SK-N-SH (cell line): ENCODE results near the gene MPP4. TPM values are rescaled to one million over a fixed set of nuclear protein-coding genes. Genes with fewer than 3 reads are reported as not detected.

Source experiments
- CTCF ChIA-PET: fragments of 300-600, 350-600 bp; formaldehyde crosslinking; extraction: SDS; loops from one replicate; lab custom pipeline; 2021; lab: Yijun Ruan, JAX
- POLR2A ChIA-PET: fragments of 350-600 bp; sonication (Branson Sonifier 250); formaldehyde crosslinking; extraction: SDS; loops from one replicate; lab custom pipeline; 2020; ENCODE audit warnings: antibody characterized with exemption, inconsistent platforms; lab: Yijun Ruan, JAX
- DNase-seq: peaks from one replicate; pipeline ENCODE4 v3.0.0; 2012
- H2AFZ ChIP-seq: fragments of 200-600 bp; sonication (generic); 2 replicates; pipeline ENCODE4 v1.8.1; 2016; ENCODE audit warnings: antibody characterized with exemption, mild to moderate bottlenecking, low read depth
- H3F3A ChIP-seq: fragments of 200-600 bp; sonication (generic); replicated peaks from 2 replicates; pipeline ENCODE3; 2016; ENCODE audit warnings: antibody characterized with exemption, mild to moderate bottlenecking; ENCODE audit not compliant: insufficient read depth
- H3K27ac ChIP-seq, 2 experiments: fragments of 200-500 bp in 1 of 2; fragments of 200-600 bp in 1 of 2; sonication (Bioruptor generic) in 1 of 2; sonication (generic), shearing (Covaris generic) in 1 of 2; 2 replicates each; pipeline versions ENCODE4 v1.5.1 to v1.6.1; 2014 to 2016; ENCODE audit warnings: low read depth in 2 of 2, inconsistent platforms in 1 of 2, low read length in 1 of 2, mild to moderate bottlenecking in 1 of 2, mixed read lengths in 1 of 2
- H3K27me3 ChIP-seq: fragments of 200-600 bp; sonication (generic), shearing (Covaris generic); 2 replicates; pipeline ENCODE4 v1.6.1; 2016; ENCODE audit warnings: mixed run types; ENCODE audit not compliant: insufficient read depth
- H3K36me3 ChIP-seq, 2 experiments: fragments of 200-500 bp in 1 of 2; fragments of 200-600 bp in 1 of 2; sonication (Bioruptor generic) in 1 of 2; sonication (generic) in 1 of 2; replicated peaks in 1 of 2; 2 replicates each; pipeline versions ENCODE3 to v1.5.1; 2014 to 2016; ENCODE audit warnings: low read length in 1 of 2, mild to moderate bottlenecking in 1 of 2; ENCODE audit not compliant: insufficient read depth in 2 of 2, control insufficient read depth in 1 of 2
- H3K4me1 ChIP-seq, 2 experiments: fragments of 200-500 bp in 1 of 2; fragments of 200-600 bp in 1 of 2; sonication (Bioruptor generic) in 1 of 2; sonication (generic), shearing (Covaris generic) in 1 of 2; 2 replicates each; pipeline versions ENCODE4 v1.5.1 to v1.6.1; 2014 to 2016; ENCODE audit warnings: low read depth in 1 of 2, low read length in 1 of 2, mixed run types in 1 of 2; ENCODE audit not compliant: insufficient read depth in 2 of 2, control insufficient read depth in 1 of 2
- H3K4me2 ChIP-seq: fragments of 200-600 bp; sonication (generic), shearing (Covaris generic); 2 replicates; pipeline ENCODE4 v1.6.1; 2017; ENCODE audit warnings: mixed run types
- H3K4me3 ChIP-seq, 2 experiments: fragments of 200-500 bp in 1 of 2; fragments of 200-600 bp in 1 of 2; sonication (Bioruptor generic) in 1 of 2; sonication (generic), shearing (Covaris generic) in 1 of 2; 2 replicates each; pipeline versions ENCODE4 v1.5.1 to v1.8.1; 2014 to 2016; ENCODE audit warnings: low read depth in 2 of 2, inconsistent platforms in 1 of 2, low read length in 1 of 2, mild to moderate bottlenecking in 1 of 2, mixed read lengths in 1 of 2, moderate library complexity in 1 of 2
- H3K79me2 ChIP-seq: fragments of 200-600 bp; sonication (generic); 2 replicates; pipeline ENCODE4 v1.8.1; 2017; ENCODE audit warnings: mild to moderate bottlenecking; ENCODE audit not compliant: insufficient read depth
- H3K9ac ChIP-seq: fragments of 200-600 bp; sonication (generic); 2 replicates; pipeline ENCODE4 v1.6.1; 2017; ENCODE audit warnings: mixed run types
- H3K9me2 ChIP-seq: fragments of 200-600 bp; sonication (generic); 2 replicates; pipeline ENCODE4 v1.6.1; 2017; ENCODE audit warnings: mixed run types
- H3K9me3 ChIP-seq: fragments of 200-600 bp; sonication (generic); 2 replicates; pipeline ENCODE4 v1.6.1; 2017; ENCODE audit warnings: mixed run types, mild to moderate bottlenecking, moderate library complexity
- H4K20me1 ChIP-seq: fragments of 200-600 bp; sonication (generic); 2 replicates; pipeline ENCODE4 v1.6.1; 2017; ENCODE audit warnings: mild to moderate bottlenecking, mixed run types; ENCODE audit not compliant: insufficient read depth
- MEF2A ChIP-seq: IDR thresholded peaks from 2 replicates; pipeline ENCODE4 v1.4.0; 2012; ENCODE audit warnings: low read depth, borderline replicate concordance
- MXI1 ChIP-seq: IDR thresholded peaks from 2 replicates; pipeline ENCODE4 v1.6.1; 2012; ENCODE audit warnings: mild to moderate bottlenecking, low read depth, low read length, improper control_type of control experiment
- POLR2AphosphoS5 ChIP-seq: IDR thresholded peaks from 2 replicates; pipeline ENCODE4 v1.6.1; 2012; ENCODE audit warnings: low read depth, low read length
- RAD21 ChIP-seq: IDR thresholded peaks from 2 replicates; pipeline ENCODE4 v1.6.1; 2012; ENCODE audit warnings: mild to moderate bottlenecking, low read length
- YY1 ChIP-seq: IDR thresholded peaks from 2 replicates; pipeline ENCODE4 v1.4.0; 2012; ENCODE audit warnings: low read depth, mild to moderate bottlenecking
- WGBS: methylation state at CpG from one replicate; pipeline ENCODE4 v1.1.6; 2017; ENCODE audit warnings: low lambda C conversion rate; 5-methylcytosine and 5-hydroxymethylcytosine counted together
- polyA plus RNA-seq, 3 experiments: library from polyadenylated mRNA; depleted of rRNA; stranded (reverse); fragments of >200 nt; gene quantifications; 2 replicates each; pipeline ENCODE4 v1.2.3, GENCODE V29; 2012
- TF ChIP-seq, protein P1 (sequence below): IDR thresholded peaks from 2 replicates; pipeline ENCODE4 v1.4.0; 2012; ENCODE audit warnings: low read depth
- TF ChIP-seq, protein P2 (sequence below): IDR thresholded peaks from 2 replicates; pipeline ENCODE4; 2012
- TF ChIP-seq, protein P3 (sequence below): fragments of 200-600 bp; sonication (generic); IDR thresholded peaks from 2 replicates; pipeline ENCODE4 v1.6.1; 2017; ENCODE audit warnings: antibody characterized with exemption, mild to moderate bottlenecking, moderate library complexity

MPP4 gene
- polyA plus RNA-seq, 1 of the 3 experiments (the other 2 are of a cell fraction) = 24.4 TPM

DNA sequence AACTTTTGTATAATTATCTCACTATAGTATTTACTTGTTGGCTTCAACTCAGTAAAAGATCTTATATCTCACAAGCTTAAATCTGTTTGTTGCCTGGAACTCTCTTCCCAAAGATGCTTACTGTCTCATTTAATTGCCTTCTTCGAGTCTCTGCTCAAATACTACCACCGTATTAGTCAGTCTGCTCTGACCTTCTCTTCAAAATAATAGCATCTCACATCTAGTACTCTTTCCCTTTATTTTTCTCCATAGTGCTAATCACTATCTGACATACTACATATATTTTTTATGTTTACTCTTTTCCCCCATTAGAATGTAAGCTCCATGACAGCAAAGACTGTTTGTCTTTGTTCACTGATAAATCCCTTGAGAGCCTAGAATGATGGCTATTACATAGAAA, 10.6 kb upstream of the MPP4 start:
- Histone ChIP-seq H3K79me2 (no peaks in the 10 kb centered on the region), H3K27me3 (no peaks in the 10 kb centered on the region), H3K9me2 (no peaks in the 10 kb centered on the region), H4K20me1 (no peaks in the 10 kb centered on the region), H3K36me3 (peaks cover 64 to 71% of the 10 kb centered on the region in 2 experiments), H3K27ac (peak overlapping the region in 1 of 2 experiments; percentile 26; a peak in 1 of 4 replicates), H3K9me3 (no peaks in the 10 kb centered on the region), H3K4me3 (no peak overlapping the region), H3K9ac (no peak overlapping the region), H3F3A (peaks cover 13% of the 10 kb centered on the region), H3K4me2 (no peak overlapping the region), H3K4me1 (peaks cover 0 to 22% of the 10 kb centered on the region in 2 experiments; a peak in 1 of 4 replicates), H2AFZ (no peak overlapping the region)
- WGBS = 26% methylated on average over 2 of the region's 2 CpGs
- TF ChIP-seq YY1 (no peak), POLR2AphosphoS5 (no peak), MEF2A (no peak)
- CTCF ChIA-PET = interaction anchor here (0.6 kb wide), 1 partner anchor 447 kb away, joined by 3 read pairs; no protein-coding TSS in a partner anchor
- DNase-seq = no peak
- POLR2A ChIA-PET = no interaction called here

DNA sequence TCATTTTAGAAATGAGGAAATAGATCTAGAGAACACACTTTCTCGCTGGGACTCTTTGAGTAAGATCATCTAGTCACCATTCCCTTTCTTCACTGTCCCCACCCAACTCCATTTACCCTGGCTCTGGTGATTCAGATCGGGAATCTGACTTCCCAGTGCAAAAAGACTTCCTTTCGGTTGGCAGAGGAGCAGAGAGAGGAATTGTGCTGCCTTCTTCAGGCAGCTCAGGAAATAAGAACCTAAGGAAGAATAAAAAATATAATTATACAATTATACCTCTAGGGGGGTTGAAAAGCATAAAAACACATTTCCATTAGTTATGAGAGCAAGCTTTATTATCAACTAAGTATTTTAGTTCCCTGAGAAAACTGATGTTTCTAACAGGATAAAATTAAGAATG, 9.3 kb upstream of the MPP4 start:
- Histone ChIP-seq H3K9ac (peak overlapping the region; percentile 21; the same call in 1 of the 2 replicates), H4K20me1 (no peaks in the 10 kb centered on the region), H3K4me3 (no peak overlapping the region), H3F3A (peaks cover 13% of the 10 kb centered on the region), H2AFZ (no peak overlapping the region), H3K4me2 (no peak overlapping the region), H3K9me2 (no peaks in the 10 kb centered on the region), H3K27ac (peak overlapping the region in 1 of 2 experiments; percentile 32; a peak in 2 of 4 replicates), H3K9me3 (no peaks in the 10 kb centered on the region), H3K36me3 (peaks cover 70 to 74% of the 10 kb centered on the region in 2 experiments), H3K4me1 (peaks cover 0 to 23% of the 10 kb centered on the region in 2 experiments; a peak in 1 of 4 replicates), H3K27me3 (no peaks in the 10 kb centered on the region), H3K79me2 (no peaks in the 10 kb centered on the region)
- ChIA-PET POLR2A (interaction anchor here (0.6 kb wide), 1 partner anchor 9 kb away, joined by 3 read pairs; no protein-coding TSS in a partner anchor), CTCF (no interaction called here)
- DNase-seq = no peak
- 80% methylated on average over 3 of the region's 3 CpGs for WGBS
- TF ChIP-seq, protein P1, sequence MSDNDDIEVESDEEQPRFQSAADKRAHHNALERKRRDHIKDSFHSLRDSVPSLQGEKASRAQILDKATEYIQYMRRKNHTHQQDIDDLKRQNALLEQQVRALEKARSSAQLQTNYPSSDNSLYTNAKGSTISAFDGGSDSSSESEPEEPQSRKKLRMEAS = no peak
- TF ChIP-seq RAD21 (peak; percentile 44), MXI1 (no peak)
- TF ChIP-seq, protein P2, sequence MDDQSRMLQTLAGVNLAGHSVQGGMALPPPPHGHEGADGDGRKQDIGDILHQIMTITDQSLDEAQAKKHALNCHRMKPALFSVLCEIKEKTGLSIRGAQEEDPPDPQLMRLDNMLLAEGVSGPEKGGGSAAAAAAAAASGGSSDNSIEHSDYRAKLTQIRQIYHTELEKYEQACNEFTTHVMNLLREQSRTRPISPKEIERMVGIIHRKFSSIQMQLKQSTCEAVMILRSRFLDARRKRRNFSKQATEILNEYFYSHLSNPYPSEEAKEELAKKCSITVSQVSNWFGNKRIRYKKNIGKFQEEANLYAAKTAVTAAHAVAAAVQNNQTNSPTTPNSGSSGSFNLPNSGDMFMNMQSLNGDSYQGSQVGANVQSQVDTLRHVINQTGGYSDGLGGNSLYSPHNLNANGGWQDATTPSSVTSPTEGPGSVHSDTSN = no peak
- TF ChIP-seq, protein P3, sequence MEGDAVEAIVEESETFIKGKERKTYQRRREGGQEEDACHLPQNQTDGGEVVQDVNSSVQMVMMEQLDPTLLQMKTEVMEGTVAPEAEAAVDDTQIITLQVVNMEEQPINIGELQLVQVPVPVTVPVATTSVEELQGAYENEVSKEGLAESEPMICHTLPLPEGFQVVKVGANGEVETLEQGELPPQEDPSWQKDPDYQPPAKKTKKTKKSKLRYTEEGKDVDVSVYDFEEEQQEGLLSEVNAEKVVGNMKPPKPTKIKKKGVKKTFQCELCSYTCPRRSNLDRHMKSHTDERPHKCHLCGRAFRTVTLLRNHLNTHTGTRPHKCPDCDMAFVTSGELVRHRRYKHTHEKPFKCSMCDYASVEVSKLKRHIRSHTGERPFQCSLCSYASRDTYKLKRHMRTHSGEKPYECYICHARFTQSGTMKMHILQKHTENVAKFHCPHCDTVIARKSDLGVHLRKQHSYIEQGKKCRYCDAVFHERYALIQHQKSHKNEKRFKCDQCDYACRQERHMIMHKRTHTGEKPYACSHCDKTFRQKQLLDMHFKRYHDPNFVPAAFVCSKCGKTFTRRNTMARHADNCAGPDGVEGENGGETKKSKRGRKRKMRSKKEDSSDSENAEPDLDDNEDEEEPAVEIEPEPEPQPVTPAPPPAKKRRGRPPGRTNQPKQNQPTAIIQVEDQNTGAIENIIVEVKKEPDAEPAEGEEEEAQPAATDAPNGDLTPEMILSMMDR = peak; percentile 61
